Stomach smooth muscle (tissue), 2 donors: ENCODE results near the gene NIP7.

Experiments
- H3K27ac ChIP-seq: one replicate; pipeline ENCODE4 v1.7.0; 2013; ENCODE audit warnings: mild to moderate bottlenecking, low read length, inconsistent platforms
- H3K27me3 ChIP-seq, 2 donors: one replicate each; pipeline ENCODE4 v1.7.0; 2013; ENCODE audit warnings: low read length in 2 of 2; ENCODE audit not compliant: insufficient read depth in 2 of 2, control insufficient read depth in 1 of 2
- H3K36me3 ChIP-seq, 2 donors: one replicate each; pipeline ENCODE4 v1.7.0; 2013; ENCODE audit warnings: low read length in 2 of 2; ENCODE audit not compliant: control insufficient read depth in 2 of 2, insufficient read depth in 2 of 2
- H3K4me1 ChIP-seq: one replicate; pipeline ENCODE4 v1.7.0; 2013; ENCODE audit warnings: low read length; ENCODE audit not compliant: control insufficient read depth, insufficient read depth
- H3K4me3 ChIP-seq, 2 donors: one replicate each; pipeline ENCODE4 v1.7.0; 2013; ENCODE audit warnings: low read length in 2 of 2
- H3K9ac ChIP-seq, 2 donors: one replicate each; pipeline ENCODE4 v1.7.0; 2013; ENCODE audit warnings: low read length in 2 of 2, mild to moderate bottlenecking in 1 of 2
- H3K9me3 ChIP-seq, 2 donors: one replicate each; pipeline ENCODE4 v1.7.0; 2013; ENCODE audit warnings: low read length in 2 of 2; ENCODE audit not compliant: control insufficient read depth in 2 of 2
- donor health status: healthy.
- donor health status: Pancreatic carcinoma.

NIP7 gene

DNA sequence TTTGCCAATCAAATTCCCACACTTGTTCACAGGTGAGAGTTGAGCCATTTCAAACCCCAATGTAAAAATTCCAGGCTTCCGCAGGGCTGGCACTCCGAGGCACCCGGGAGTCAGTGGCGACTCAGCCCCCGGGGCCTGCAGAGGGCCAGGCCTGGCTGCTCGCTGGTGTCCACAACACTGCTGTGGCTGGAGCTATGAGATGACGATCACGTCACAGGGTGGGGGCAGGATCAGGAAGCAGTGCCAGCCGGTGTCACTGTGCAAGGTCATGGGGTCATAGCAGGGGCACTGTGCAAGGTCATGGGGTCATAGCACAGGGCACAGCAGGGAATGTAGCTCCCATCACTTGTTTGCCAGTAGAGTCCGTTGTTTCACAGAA lies 20.7 kb upstream of the NIP7 start:
- H3K27ac ChIP-seq = no peak overlapping the region
- H3K9me3 ChIP-seq = no peaks in the 10 kb centered on the region
- H3K27me3 ChIP-seq = no peaks in the 10 kb centered on the region
- no peaks in the 10 kb centered on the region for H3K4me1 ChIP-seq
- H3K9ac ChIP-seq = no peak overlapping the region
- H3K4me3 ChIP-seq = no peak overlapping the region
- peaks cover 65 to 81% of the 10 kb centered on the region in 2 donors for H3K36me3 ChIP-seq

DNA sequence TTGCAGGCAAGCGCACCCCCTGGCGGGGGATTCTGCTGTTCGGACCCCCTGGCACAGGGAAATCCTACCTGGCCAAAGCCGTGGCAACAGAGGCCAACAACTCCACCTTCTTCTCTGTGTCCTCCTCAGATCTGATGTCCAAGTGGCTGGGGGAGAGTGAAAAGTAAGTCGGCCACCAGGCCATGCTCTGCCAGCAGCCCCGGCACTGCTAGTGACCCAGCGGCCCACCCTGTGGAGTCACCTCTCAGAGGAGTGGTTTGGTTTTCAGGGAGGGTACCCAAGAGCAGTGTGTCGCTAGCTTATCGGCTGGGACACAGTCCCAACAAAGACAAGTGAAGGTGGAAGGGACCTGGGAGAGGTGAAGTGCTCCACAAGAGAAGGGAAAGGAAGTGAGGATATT lies 20.2 kb upstream of the NIP7 start:
- Histone ChIP-seq H3K27ac (no peak overlapping the region), H3K4me3 (no peak overlapping the region)

DNA sequence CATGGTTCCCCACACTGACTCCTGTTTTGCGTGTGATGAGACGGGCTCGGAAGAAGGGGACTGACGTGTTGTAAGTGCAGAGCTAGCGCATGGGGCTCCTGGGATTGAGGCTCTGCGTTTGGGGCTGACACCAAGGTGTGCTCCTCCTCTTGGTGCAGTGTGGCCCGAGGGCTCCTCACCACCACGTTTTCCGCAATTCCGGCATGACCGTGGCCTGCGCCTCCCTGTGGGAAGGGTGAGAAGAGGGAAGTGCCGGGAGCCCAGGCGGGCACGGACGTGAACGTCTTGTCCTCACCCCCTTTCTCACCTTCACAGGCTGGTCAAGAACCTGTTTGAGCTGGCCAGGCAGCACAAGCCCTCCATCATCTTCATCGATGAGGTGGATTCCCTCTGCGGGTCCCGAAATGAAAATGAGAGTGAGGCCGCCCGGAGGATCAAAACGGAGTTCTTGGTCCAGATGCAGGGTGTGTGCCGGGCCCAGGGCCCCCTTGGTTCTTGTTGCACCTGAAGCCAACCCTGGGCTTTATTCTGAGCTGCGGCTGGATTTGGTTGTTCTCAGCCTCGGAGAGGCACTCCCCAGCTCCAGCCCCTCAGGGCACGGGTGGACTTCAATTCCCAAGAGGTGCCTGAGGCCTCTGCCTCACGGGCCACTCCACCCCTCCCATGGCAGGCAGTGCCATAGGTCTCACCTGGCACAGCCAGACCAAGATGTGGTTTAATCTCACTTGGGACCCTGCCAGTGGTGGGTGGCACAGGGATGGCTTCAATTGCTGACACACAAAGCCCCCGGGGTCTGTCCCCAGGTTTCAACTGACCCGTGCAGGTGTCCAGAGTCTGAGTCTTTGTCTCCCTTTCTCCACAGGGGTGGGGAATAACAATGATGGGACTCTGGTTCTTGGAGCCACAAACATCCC lies 19.5 kb upstream of the NIP7 start:
- peaks cover 3% of the 10 kb centered on the region for H3K4me1 ChIP-seq
- H3K9me3 ChIP-seq = no peaks in the 10 kb centered on the region
- no peaks in the 10 kb centered on the region for H3K27me3 ChIP-seq
- no peak overlapping the region for H3K4me3 ChIP-seq
- no peak overlapping the region for H3K27ac ChIP-seq
- H3K36me3 ChIP-seq = peaks cover 71 to 83% of the 10 kb centered on the region in 2 donors
- H3K9ac ChIP-seq = no peak overlapping the region

More for the DNA sequence above, 20.2 kb upstream of the NIP7 start:
- peaks cover 65 to 83% of the 10 kb centered on the region in 2 donors for H3K36me3 ChIP-seq
- H3K9me3 ChIP-seq = no peaks in the 10 kb centered on the region
- H3K4me1 ChIP-seq = no peaks in the 10 kb centered on the region
- no peak overlapping the region for H3K9ac ChIP-seq
- H3K27me3 ChIP-seq = no peaks in the 10 kb centered on the region

DNA sequence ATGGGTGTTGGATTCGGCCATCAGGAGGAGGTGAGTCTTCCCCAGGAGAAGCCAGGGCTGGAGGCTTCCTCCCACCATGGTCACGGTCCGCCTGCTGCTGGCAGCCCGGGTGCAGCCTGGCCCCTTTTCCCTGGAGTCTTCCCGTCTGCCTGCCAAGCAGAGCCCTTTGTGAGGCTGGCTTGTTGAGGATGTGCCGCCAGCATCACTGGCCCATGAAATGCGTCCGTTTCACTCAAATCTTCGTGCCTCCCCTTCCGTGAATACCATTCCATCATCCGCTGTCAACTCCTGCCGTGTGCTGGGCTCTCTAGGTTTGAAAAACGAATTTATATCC lies 18.9 kb upstream of the NIP7 start:
- H3K27me3 ChIP-seq = no peaks in the 10 kb centered on the region
- peaks cover 4% of the 10 kb centered on the region for H3K4me1 ChIP-seq
- no peak overlapping the region for H3K4me3 ChIP-seq
- no peaks in the 10 kb centered on the region for H3K9me3 ChIP-seq
- no peak overlapping the region for H3K27ac ChIP-seq
- H3K36me3 ChIP-seq = peaks cover 72 to 79% of the 10 kb centered on the region in 2 donors
- no peak overlapping the region for H3K9ac ChIP-seq

DNA sequence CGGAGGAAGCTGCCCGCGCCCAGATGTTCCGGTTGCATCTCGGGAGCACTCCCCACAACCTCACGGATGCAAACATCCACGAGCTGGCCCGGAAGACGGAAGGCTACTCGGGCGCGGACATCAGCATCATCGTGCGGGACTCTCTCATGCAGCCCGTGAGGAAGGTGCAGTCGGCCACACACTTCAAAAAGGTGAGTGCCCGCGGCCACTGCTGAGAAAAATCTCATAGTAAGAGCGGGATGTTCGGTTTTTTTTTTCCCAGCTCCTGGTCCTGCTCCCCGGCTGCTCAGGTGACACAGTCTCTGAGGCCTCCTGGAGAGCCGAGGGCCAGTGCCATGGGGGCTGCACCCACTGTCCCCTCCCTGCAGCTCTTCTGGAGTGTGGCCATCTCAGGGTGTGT lies 18.5 kb upstream of the NIP7 start:
- Histone ChIP-seq H3K4me1 (peaks cover 8% of the 10 kb centered on the region), H3K9ac (no peak overlapping the region), H3K36me3 (peaks cover 70 to 79% of the 10 kb centered on the region in 2 donors), H3K9me3 (no peaks in the 10 kb centered on the region), H3K27me3 (no peaks in the 10 kb centered on the region), H3K27ac (no peak overlapping the region), H3K4me3 (no peak overlapping the region)

DNA sequence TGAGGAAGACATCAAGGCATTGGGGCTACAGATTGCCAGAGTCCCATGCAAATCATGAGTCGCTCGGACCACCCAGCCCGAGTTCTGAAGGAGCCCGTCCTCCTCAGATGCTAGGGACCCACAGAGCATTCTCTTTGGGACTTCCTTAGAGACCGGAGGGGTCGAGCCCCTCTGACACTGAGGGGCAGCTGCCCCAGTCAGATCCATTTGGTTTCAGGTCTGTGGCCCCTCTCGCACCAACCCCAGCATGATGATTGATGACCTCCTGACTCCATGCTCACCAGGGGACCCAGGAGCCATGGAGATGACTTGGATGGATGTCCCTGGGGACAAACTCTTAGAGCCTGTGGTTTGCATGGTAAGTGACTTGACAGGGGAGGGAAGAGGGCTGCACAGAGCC lies 17.2 kb upstream of the NIP7 start:
- H3K27me3 ChIP-seq = no peaks in the 10 kb centered on the region
- H3K4me1 ChIP-seq = peaks cover 12% of the 10 kb centered on the region
- no peak overlapping the region for H3K4me3 ChIP-seq
- H3K9ac ChIP-seq = no peak overlapping the region
- H3K36me3 ChIP-seq = peaks cover 62 to 74% of the 10 kb centered on the region in 2 donors
- H3K27ac ChIP-seq = no peak overlapping the region
- no peaks in the 10 kb centered on the region for H3K9me3 ChIP-seq

DNA sequence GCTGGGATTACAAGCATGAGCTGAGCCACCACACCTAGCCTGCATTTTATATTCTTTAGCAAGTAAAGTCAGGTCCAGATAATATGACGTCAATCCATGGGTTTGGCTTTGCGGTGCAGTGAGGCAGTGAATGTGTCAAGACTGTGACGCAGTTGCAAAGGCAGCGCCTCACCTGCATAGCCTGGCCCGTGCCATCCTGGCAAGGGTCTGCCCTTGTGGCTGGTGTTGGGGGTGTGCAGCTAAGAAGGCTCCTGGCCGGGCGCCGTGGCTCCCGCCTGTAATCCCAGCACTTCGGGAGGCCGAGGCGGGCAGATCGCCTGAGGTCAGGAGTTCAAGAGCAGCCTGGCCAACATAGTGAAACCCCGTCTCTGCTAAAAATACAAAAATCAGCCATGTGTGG lies 16.2 kb upstream of the NIP7 start:
- no peak overlapping the region for H3K9ac ChIP-seq
- no peak overlapping the region for H3K4me3 ChIP-seq
- H3K9me3 ChIP-seq = no peaks in the 10 kb centered on the region
- peaks cover 62 to 71% of the 10 kb centered on the region in 2 donors for H3K36me3 ChIP-seq
- H3K4me1 ChIP-seq = peaks cover 16% of the 10 kb centered on the region
- no peaks in the 10 kb centered on the region for H3K27me3 ChIP-seq
- no peak overlapping the region for H3K27ac ChIP-seq

DNA sequence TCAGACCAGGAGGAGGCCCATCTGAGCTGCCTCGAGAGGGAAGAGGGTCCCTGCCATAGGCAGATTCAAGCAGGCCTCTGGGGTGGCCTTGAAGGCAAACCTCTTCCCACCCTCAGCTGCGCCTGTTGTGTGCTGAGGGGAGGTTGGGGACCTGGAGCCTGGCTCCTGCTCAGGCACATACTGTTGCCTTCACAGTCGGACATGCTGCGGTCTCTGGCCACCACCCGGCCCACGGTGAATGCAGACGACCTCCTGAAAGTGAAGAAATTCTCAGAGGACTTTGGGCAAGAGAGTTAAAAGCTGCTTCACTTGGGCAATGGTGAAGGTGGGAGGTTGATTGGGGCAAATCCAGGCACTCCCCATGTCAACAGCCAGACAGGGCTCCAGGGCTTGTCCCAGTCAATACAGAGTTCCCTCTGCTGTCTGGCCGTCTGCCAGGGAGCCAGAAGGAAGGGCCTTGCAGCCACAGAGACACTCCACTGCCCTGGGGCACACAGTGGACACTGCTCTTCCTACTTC lies 15.5 kb upstream of the NIP7 start:
- Histone ChIP-seq H3K9me3 (no peaks in the 10 kb centered on the region), H3K27ac (no peak overlapping the region), H3K27me3 (no peaks in the 10 kb centered on the region), H3K4me1 (peaks cover 23% of the 10 kb centered on the region), H3K9ac (no peak overlapping the region), H3K4me3 (no peak overlapping the region), H3K36me3 (peaks cover 59 to 69% of the 10 kb centered on the region in 2 donors)

DNA sequence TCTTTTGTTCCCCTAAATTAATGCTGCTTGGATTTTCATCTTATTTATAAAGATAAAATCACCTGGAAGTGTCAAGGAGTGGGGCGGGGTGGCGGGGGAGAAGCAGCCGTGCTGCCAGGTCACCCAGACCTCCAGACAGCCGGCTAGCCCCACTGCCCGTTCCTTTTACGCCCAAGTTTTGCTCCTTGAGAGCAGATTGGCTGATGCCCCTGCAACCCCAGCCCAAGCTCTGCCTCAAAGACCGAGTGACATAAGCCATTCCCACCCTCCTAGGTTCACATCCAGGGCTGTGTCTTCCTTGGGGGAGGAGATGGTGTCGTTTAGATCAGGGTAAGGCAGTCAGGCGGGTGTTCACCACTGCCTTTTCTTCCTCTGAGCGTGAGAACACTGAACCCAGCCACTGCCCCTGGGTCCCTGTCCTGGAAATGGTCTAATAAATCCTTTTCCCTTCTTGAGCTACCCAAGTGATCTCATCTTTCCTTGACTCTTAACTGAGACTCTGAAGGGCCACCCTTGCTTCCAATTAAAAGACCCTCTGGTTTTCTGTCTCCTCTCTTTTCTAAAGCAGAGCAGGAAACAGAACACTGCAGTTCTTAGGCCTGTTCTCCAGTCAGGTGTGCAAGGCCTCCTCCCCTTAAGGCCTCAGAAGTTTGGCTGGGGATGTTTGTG lies 14.9 kb upstream of the NIP7 start:
- Histone ChIP-seq H3K9ac (no peak overlapping the region), H3K4me3 (no peak overlapping the region), H3K27me3 (no peaks in the 10 kb centered on the region), H3K9me3 (no peaks in the 10 kb centered on the region), H3K27ac (no peak overlapping the region), H3K4me1 (peaks cover 29% of the 10 kb centered on the region), H3K36me3 (peaks cover 52 to 63% of the 10 kb centered on the region in 2 donors)

DNA sequence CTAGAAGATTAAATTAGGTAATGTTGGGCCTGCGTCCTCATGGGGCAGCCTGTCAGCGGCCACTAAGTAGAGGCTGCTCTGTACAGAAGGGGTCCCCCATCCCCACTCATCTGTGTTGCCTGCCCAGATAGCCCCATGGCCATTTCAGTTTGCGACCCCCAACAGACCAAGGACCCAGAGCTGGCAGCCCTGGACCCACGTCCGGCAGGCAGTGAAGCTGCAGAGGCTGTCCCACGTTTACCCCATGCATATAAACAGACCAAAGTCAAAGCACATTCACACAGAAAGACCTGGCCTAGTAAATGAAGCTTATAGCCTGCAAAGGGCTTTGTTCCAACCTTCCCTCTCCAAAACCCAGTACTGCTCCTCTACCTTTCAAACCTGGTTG lies 13.8 kb upstream of the NIP7 start:
- H3K4me1 ChIP-seq = peaks cover 35% of the 10 kb centered on the region
- H3K36me3 ChIP-seq = peaks cover 41 to 53% of the 10 kb centered on the region in 2 donors
- no peaks in the 10 kb centered on the region for H3K9me3 ChIP-seq
- no peak overlapping the region for H3K9ac ChIP-seq
- no peaks in the 10 kb centered on the region for H3K27me3 ChIP-seq
- H3K27ac ChIP-seq = no peak overlapping the region
- H3K4me3 ChIP-seq = no peak overlapping the region
